HG03039 (cell line): Measurements from ENCODE around the gene CHST9.
"Not testable (repeated sequence)": the region's sequence is repeated elsewhere in the genome, so short reads cannot be mapped to it uniquely, and the experiment has no call there.

Experiments
- ATAC-seq: cut with Tn5 transposase; IDR thresholded peaks from one replicate; pipeline ENCODE4 v1.9.1; 2021; ENCODE audit warnings: mild to moderate bottlenecking, moderate library complexity; ENCODE audit not compliant: unreplicated experiment

CHST9 gene

GRCh38 chr18:27175245-27175644 is 9.9 kb downstream of the CHST9 start:
- ATAC-seq, result no peak

DNA sequence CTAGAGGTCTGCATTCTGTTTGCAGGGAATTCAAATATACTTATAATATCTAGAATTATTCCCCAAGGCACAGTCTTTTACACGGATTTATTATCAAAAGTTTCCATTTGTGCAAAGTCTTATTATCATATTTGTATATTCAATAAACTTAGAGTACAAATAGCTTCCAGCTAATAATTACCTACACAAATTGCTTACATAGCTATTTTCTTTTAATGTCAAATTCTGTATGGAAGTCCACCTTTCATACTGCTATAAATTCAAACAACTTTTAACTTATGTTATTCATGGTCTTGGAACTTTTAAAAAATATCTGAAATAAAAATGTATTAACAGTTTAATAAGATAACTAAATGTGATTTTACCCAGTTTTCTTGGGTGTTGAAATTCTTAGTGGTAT is 13.1 kb downstream of the CHST9 start:
- ATAC-seq, result no peak

DNA sequence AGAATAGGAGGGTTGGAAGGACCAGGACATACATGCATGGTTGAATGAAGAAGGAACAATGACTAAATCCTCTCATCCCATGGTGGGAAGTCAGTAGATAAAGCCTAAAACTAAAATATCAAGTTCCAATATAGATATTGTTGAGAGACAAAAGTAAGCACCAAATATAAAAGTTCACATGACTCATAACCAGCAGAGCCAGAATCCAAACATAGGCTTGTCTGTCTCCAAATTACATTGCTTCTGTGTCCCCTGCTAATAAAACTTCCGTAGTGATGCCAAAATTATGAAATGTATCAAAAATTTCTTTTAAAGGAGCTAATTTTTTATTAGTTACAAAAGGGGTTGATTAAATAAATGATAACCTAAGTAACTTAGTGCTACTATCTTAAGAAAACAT is 19.7 kb downstream of the CHST9 start:
- no peak for ATAC-seq

- ATAC-seq, result no peak
These were observed 20.2 kb downstream of the CHST9 start for GRCh38 chr18:27164905-27165304.

GRCh38 chr18:27163197-27163716 is 21.9 kb downstream of the CHST9 start:
- ATAC-seq, result not testable (repeated sequence)

DNA sequence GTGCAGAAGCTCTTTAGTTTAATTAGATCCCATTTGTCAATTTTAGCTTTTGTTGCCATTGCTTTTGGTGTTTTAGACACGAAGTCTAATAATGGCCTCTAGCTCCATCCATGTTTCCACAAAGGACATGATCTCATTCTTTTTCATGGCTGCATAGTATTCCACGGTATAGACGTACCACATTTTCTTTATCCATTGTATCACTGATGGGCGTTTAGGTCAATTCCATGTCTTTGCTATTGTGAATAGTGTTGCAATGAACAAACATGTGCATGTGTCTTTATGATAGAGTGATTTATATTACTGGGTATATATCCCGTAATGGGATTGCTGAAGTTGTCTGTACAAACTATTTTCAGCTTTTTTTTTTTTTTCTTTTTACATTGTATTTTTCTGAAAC is 35.9 kb downstream of the CHST9 start:
- ATAC-seq, result not testable (repeated sequence)

GRCh38 chr18:27144672-27145071 is 40.4 kb downstream of the CHST9 start:
- no peak for ATAC-seq

DNA sequence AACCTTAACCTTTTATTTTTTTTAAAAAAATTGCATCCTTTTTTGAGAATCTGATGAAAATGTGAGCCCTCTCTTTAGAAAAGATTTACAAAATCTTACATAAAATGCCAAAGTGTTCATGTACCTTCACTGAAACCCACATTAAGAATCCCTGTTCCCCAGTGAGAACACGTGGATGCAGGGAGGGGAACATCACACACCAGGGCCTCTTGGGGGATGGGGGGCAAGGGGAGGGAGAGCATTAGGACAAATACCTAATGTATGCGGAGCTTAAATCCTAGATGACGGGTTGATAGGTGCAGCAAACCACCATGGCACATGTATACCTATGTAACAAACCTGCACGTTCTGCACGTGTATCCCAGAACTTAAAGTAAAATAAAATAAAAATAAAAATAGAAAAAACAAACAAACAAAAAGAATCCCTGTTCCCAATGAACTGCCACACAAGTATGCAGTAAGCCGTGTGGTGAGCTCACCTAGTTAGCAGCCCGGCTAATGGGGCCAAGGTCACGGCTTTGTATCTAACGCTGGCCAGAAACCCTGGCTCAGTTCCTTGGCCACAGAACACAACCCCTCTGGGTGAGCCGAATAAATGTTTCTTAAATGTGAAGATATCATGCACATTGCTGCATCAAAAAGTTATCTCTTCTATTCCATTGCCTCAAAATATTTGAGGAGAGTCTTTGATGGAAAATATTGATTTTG is 41.4 kb downstream of the CHST9 start:
- ATAC-seq, result no peak

- ATAC-seq, result no peak
These were observed 42.2 kb downstream of the CHST9 start for GRCh38 chr18:27142891-27143290.

DNA sequence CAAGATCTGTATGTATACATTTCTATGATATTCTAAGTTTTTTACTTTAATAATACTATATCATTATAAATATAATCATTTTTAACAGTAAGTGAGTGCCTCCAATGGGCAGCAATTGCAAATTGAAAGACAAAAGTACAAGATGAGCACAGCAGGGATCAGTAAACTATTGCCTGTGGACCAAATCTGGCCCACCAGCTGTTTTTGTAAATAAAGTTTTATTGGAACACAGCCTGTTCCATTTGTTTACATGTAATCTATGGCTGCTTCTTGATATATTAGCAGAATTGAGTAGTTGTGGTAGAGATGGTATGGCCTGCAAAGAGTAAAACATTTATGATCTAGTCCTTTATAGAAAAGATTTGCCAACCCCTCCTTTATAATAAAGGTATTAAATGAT is 43.2 kb downstream of the CHST9 start:
- no peak for ATAC-seq

DNA sequence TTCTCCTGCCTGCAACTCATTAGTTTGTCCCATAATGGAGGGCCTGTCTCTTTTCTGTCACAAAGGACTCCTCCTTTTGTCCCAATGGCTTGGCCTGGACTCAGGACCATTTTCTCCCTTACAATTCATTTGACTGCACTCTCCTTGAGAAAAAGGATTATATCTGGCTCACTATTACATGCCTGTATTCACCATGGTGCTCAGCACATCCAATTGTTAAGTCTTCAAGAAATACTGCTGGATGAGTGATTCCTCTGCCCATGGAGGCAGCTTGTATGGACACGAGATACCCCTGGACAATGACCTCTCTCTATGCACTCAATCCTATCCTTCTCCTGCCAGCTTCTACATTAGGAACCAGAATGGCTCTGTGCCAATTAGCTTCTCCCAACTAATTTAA is 47.0 kb downstream of the CHST9 start:
- ATAC-seq, result no peak

GRCh38 chr18:27136208-27136535 is 48.9 kb downstream of the CHST9 start:
- no peak for ATAC-seq

GRCh38 chr18:27135504-27136207 is 49.5 kb downstream of the CHST9 start:
- no peak for ATAC-seq

DNA sequence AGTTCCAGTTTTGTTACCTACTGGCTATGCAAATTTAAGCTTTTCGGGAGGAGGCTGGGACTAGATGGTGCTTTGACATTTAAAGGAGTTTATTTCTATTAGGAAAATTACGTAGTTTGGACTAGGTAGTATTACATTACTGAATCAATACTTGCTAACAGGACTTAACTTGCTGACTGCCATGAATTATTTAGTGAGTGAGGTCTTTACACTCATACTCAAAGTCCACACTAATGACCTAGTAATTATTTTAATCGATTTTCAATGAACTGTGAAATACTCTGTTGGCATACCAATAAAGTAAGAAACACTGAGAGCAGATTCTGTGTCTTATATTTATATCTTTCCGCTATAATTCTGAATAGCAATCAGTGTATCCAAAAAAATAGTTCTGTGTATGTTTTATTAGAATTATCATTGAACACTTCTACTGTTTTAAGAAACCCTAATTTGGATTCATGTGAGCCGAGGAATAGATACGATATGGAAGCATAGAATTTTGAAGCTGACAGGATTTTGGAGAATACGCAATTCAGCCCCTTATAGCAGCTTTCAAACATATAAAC is 55.0 kb downstream of the CHST9 start:
- no peak for ATAC-seq

DNA sequence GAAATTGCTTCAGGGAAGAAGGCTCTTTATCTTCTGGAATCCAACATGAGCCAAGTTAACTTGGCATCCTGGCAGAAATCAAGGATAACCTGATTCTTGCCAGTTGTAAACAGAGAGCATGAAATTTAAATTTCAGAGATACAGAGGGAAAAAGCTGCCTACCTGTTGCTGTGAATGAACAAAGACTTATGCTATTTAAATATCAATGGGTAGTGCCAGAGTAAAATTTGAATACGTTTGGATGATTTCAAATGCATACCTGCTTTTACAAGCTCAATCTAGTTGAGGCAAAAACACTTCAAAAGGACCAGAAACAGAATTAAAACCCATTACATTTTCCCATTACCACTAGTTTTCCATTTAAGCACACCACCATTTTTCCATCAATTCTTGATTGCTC is 60.9 kb downstream of the CHST9 start:
- ATAC-seq, result no peak

DNA sequence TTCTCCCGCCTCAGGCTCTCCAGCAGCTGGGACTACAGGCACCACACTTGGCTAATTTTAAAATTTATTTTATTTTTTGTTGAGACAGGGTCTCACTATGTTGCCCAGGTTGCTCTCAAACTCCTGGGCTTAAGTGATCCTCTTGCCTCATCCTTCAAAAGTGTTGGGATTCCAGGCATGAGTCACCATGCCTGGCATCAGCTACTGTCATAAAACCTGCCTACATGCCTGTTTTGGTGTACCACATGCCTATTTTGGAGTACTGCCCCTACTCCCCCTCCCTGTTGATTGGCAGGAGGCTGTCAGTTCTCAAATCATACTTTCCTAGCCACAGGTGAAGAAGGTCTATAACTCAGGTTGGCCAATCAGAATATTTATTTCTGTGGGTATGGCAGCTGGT is 64.0 kb downstream of the CHST9 start:
- ATAC-seq, result no peak

- ATAC-seq, result no peak
These were observed 64.9 kb downstream of the CHST9 start for GRCh38 chr18:27120246-27120645.

- ATAC-seq, result no peak
These were observed 66.1 kb downstream of the CHST9 start for GRCh38 chr18:27118973-27119372.

- ATAC-seq, result no peak
These were observed 70.3 kb downstream of the CHST9 start for GRCh38 chr18:27114842-27115241.

GRCh38 chr18:27113358-27113757 is 71.8 kb downstream of the CHST9 start:
- ATAC-seq, result no peak

DNA sequence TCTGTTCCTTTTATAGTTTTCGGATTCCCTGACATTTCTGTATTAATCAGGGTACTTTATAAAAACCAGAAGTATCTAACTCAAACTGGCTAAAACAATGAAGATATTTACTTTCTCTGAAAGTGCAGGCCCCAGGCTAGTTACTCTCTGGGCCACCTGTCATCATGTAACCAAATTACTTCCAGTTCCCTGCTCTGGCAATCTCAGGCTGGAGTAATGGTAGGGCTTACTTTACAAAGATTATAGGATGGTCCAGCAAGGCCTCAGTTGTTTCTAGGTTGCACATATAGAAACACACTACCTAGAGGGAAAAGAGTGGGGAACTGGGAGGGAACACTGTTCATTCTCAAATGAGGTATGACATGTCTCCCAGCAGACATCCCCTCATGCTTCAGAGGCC is 74.8 kb downstream of the CHST9 start:
- ATAC-seq, result no peak

DNA sequence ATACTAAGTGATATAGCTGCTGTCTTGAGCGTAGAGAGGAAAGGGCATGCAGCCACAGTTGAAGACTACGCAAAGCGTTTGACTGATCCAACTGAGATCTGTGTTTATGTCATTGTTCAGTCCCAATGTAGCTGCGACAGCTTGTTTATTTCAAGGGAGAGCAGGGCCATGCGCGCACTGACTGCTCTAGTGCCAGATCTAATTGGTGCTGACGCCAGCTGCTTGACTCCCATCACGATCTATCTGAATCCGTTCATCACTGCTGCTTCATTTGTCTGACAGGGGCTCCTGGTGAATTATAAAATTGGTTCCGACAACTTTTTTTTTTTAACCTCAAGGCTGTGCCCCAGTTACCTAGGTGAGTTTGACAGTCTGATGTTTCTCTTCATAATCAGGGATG is 75.7 kb downstream of the CHST9 start:
- no peak for ATAC-seq
